SU-DHL-6 (cell line): Measurements from ENCODE around the gene SIL1.

ENCODE experiments used
- H2AFZ ChIP-seq: fragments of 200-600 bp; sonication (generic); 2 replicates; pipeline ENCODE4 v1.6.1; 2014; ENCODE audit warnings: low read depth, mild to moderate bottlenecking, moderate library complexity, mixed read lengths, antibody characterized with exemption, low read length; ENCODE audit not compliant: severe bottlenecking
- H3F3A ChIP-seq: fragments of 200-600 bp; shearing (Covaris generic); 2 replicates; pipeline ENCODE4 v1.6.0; 2016; ENCODE audit warnings: antibody characterized with exemption, mild to moderate bottlenecking; ENCODE audit not compliant: insufficient read depth
- H3K27ac ChIP-seq: fragments of 200-600 bp; sonication (generic); 2 replicates; pipeline ENCODE4 v1.5.1; 2016; ENCODE audit warnings: low read depth, mild to moderate bottlenecking, low read length, moderate library complexity, mixed read lengths
- H3K27me3 ChIP-seq: fragments of 200-600 bp; sonication (generic), shearing (Covaris generic); 2 replicates; pipeline ENCODE4 v1.6.0; 2014; ENCODE audit warnings: mild to moderate bottlenecking, low read length
- H3K36me3 ChIP-seq: fragments of 200-600 bp; sonication (generic); 2 replicates; pipeline ENCODE4 v1.6.1; 2014; ENCODE audit warnings: mild to moderate bottlenecking, low read length, mixed read lengths
- H3K4me2 ChIP-seq: fragments of 300-600, 200-600 bp; shearing (Covaris generic), sonication (generic); 2 replicates; pipeline ENCODE4 v1.6.0; 2014; ENCODE audit warnings: low read length, low read depth, mild to moderate bottlenecking; ENCODE audit not compliant: poor library complexity, severe bottlenecking
- H3K4me3 ChIP-seq: fragments of 200-600 bp; sonication (generic); 2 replicates; pipeline ENCODE4 v1.5.1; 2014; ENCODE audit warnings: antibody characterized with exemption, low read length, mild to moderate bottlenecking, mixed read lengths; ENCODE audit not compliant: insufficient read depth, poor library complexity, severe bottlenecking
- H3K79me2 ChIP-seq: fragments of 200-600 bp; sonication (generic); 2 replicates; pipeline ENCODE4 v1.6.1; 2014; ENCODE audit warnings: mild to moderate bottlenecking, low read length, moderate library complexity; ENCODE audit not compliant: insufficient read depth
- H3K9ac ChIP-seq: fragments of 200-600 bp; sonication (generic); 2 replicates; pipeline ENCODE4 v1.7.0; 2014; ENCODE audit warnings: mild to moderate bottlenecking, low read length
- H3K9me2 ChIP-seq: fragments of 200-600 bp; sonication (generic); replicated peaks from 2 replicates; pipeline ENCODE4 v1.6.1; 2014; ENCODE audit warnings: low read length; ENCODE audit not compliant: insufficient read depth
- H3K9me3 ChIP-seq: fragments of 200-600 bp; sonication (generic); 2 replicates; pipeline ENCODE4 v1.6.1; 2014; ENCODE audit warnings: low read length, mixed read lengths; ENCODE audit not compliant: insufficient read depth
- H4K20me1 ChIP-seq: fragments of 200-600 bp; sonication (generic); 2 replicates; pipeline ENCODE4 v1.6.1; 2014; ENCODE audit warnings: low read depth, mild to moderate bottlenecking, antibody characterized with exemption, low read length, moderate library complexity, mixed read lengths
- CTCF ChIP-seq: fragments of 200-600 bp; sonication (generic); IDR thresholded peaks from one replicate; pipeline ENCODE4 v1.5.1; 2017; ENCODE audit warnings: antibody characterized with exemption, mild to moderate bottlenecking, low read length, moderate library complexity; ENCODE audit not compliant: insufficient read depth, poor library complexity, severe bottlenecking
- EZH2phosphoT487 ChIP-seq: fragments of 200-600 bp; sonication (generic), shearing (Covaris generic); conservative IDR thresholded peaks from 2 replicates; pipeline ENCODE4 v1.6.1; 2018; ENCODE audit warnings: mild to moderate bottlenecking, antibody characterized with exemption, low read length, moderate library complexity, mixed read lengths

SIL1 gene

DNA sequence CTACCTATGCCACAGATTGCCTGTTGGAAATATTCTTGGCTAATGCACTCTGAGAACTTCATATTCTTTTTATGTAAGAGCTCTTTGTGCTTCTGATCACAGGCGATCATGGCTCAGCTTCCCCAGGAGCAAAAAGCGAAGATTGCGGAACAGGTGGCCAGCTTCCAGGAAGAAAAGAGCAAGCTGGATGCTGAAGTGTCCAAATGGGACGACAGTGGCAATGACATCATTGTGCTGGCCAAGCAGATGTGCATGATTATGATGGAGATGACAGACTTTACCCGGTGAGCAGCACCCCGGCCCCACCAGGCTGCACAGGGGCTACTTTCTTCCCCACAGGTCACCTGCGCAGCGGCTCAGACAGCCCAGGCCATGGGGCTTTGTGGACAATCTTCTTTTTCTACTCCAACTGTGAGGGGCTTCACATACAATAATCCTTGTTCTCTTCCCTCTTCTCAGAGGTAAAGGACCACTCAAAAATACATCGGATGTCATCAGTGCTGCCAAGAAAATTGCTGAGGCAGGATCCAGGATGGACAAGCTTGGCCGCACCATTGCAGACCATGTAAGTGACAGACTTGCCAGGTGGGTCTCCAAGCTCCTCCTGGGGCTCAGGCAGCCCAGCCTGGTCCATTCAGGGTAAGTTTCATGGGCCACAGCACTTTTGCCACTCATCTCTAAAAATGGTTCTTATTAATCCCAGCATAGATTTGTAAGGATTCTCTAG, 267.6 kb downstream of the SIL1 start:
- Histone ChIP-seq H3K9ac (no peak overlapping the region), H3K9me2 (no peaks in the 10 kb centered on the region), H4K20me1 (no peaks in the 10 kb centered on the region), H3K4me3 (no peak overlapping the region), H3K79me2 (no peaks in the 10 kb centered on the region), H3K36me3 (no peaks in the 10 kb centered on the region), H3K27me3 (no peaks in the 10 kb centered on the region), H3K9me3 (no peaks in the 10 kb centered on the region), H3F3A (no peaks in the 10 kb centered on the region), H3K27ac (no peak overlapping the region), H3K4me2 (no peak overlapping the region), H2AFZ (no peak overlapping the region)
- TF ChIP-seq EZH2phosphoT487 (no peak), CTCF (no peak)

DNA sequence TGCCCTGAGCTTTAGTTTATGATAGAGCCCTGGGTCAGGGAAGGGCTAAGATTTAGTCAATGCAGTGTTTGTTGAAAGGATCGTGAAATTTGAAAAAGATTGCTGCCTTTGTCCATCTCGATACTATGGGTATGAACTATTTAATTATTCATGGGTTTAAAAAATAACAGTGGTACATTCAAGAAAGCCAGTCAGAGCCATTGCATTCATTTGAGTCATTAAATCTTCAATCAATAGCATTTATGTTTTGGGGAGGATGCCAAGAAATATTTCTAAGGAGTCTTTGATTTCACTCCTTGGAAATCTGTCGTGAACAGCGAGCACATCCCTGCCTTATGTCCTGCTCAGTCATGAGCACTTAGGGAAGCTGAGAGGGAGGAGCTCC, 268.6 kb downstream of the SIL1 start:
- no peaks in the 10 kb centered on the region for H3K79me2 ChIP-seq
- no peaks in the 10 kb centered on the region for H3K9me2 ChIP-seq
- no peaks in the 10 kb centered on the region for H4K20me1 ChIP-seq
- no peak overlapping the region for H2AFZ ChIP-seq
- no peak overlapping the region for H3K4me2 ChIP-seq
- H3K27me3 ChIP-seq: no peaks in the 10 kb centered on the region
- H3K36me3 ChIP-seq: no peaks in the 10 kb centered on the region
- H3K9me3 ChIP-seq: no peaks in the 10 kb centered on the region
- no peaks in the 10 kb centered on the region for H3F3A ChIP-seq
- TF ChIP-seq CTCF (no peak), EZH2phosphoT487 (no peak)
- no peak overlapping the region for H3K4me3 ChIP-seq
- H3K27ac ChIP-seq: no peak overlapping the region
- no peak overlapping the region for H3K9ac ChIP-seq

DNA sequence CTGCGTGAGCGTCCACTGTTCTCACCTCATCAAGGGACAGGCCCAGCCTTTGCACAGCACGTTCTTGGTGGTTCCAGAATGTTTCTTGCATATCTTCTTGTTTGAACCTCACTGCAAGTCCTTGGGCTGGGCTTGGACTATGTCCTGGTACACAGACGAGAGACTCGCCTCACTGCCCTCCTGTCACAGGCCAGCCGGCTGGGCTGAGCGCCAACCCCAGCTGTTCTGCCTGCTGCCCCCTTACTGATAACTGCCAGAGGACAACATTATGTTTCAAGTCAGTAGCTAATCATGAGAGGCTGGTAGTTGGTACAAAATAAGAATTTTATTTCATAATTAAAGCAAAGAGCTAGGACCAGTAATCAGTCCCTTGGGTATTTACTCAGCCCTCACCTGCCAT, 270.2 kb downstream of the SIL1 start:
- no peak overlapping the region for H3K9ac ChIP-seq
- H3K9me2 ChIP-seq: no peaks in the 10 kb centered on the region
- no peaks in the 10 kb centered on the region for H3F3A ChIP-seq
- H3K79me2 ChIP-seq: no peaks in the 10 kb centered on the region
- no peak overlapping the region for H3K4me3 ChIP-seq
- no peaks in the 10 kb centered on the region for H4K20me1 ChIP-seq
- no peak overlapping the region for H2AFZ ChIP-seq
- H3K27ac ChIP-seq: no peak overlapping the region
- H3K27me3 ChIP-seq: no peaks in the 10 kb centered on the region
- TF ChIP-seq EZH2phosphoT487 (no peak), CTCF (no peak)
- H3K4me2 ChIP-seq: no peak overlapping the region
- no peaks in the 10 kb centered on the region for H3K9me3 ChIP-seq
- H3K36me3 ChIP-seq: no peaks in the 10 kb centered on the region
